Ishikawa (cell line): Measurements from ENCODE around the gene C1QA.

Experiments used
- CEBPB ChIP-seq: IDR thresholded peaks from 2 replicates; pipeline ENCODE4 v1.6.1; 2012
- EGR1 ChIP-seq: IDR thresholded peaks from 2 replicates; pipeline ENCODE4 v1.6.1; 2012
- EP300 ChIP-seq: IDR thresholded peaks from 2 replicates; pipeline ENCODE4 v1.6.1; 2012; ENCODE audit warnings: borderline replicate concordance
- FOXM1 ChIP-seq: IDR thresholded peaks from 2 replicates; pipeline ENCODE4 v1.6.1; 2012; ENCODE audit warnings: low read depth, borderline replicate concordance
- MAX ChIP-seq: IDR thresholded peaks from 2 replicates; pipeline ENCODE4 v1.6.1; 2012
- NFIC ChIP-seq: IDR thresholded peaks from 2 replicates; pipeline ENCODE4 v1.6.1; 2012
- RAD21 ChIP-seq: IDR thresholded peaks from 2 replicates; pipeline ENCODE4 v1.6.1; 2012; ENCODE audit warnings: low read depth
- REST ChIP-seq: IDR thresholded peaks from 2 replicates; pipeline ENCODE4 v1.6.1; 2012; ENCODE audit warnings: low read depth, mild to moderate bottlenecking
- TAF1 ChIP-seq: IDR thresholded peaks from 2 replicates; pipeline ENCODE4 v1.6.1; 2012; ENCODE audit warnings: low read depth, mild to moderate bottlenecking
- TCF12 ChIP-seq: IDR thresholded peaks from 2 replicates; pipeline ENCODE4 v1.6.1; 2012; ENCODE audit warnings: low read depth
- YY1 ChIP-seq: IDR thresholded peaks from 2 replicates; pipeline ENCODE4 v1.6.1; 2012; ENCODE audit warnings: low read depth
- ZBTB7A ChIP-seq: IDR thresholded peaks from 2 replicates; pipeline ENCODE4 v1.6.1; 2012; ENCODE audit warnings: low read depth

- TF ChIP-seq ZBTB7A (no peak), YY1 (no peak), TCF12 (no peak), TAF1 (no peak), RAD21 (no peak), EP300 (no peak), FOXM1 (no peak), REST (no peak), MAX (no peak), CEBPB (no peak), EGR1 (no peak), NFIC (no peak)
Measured at GRCh38 chr1:22615886-22616285, 20.5 kb upstream of the C1QA start.
